KOPT-K1 (cell line): Measurements from ENCODE around the gene PPP2R2C.

Experiments
- H3K27ac ChIP-seq: fragments of 200-600 bp; sonication (generic); 2 replicates; pipeline ENCODE4 v1.5.1; 2016; ENCODE audit warnings: antibody characterized with exemption, mild to moderate bottlenecking, low read depth, low read length; ENCODE audit not compliant: poor library complexity, severe bottlenecking
- H3K36me3 ChIP-seq: fragments of 200-600 bp; sonication (generic); 2 replicates; pipeline ENCODE4 v1.5.1; 2017; ENCODE audit warnings: antibody characterized with exemption, mild to moderate bottlenecking, low read length, moderate library complexity; ENCODE audit not compliant: insufficient read depth
- H3K9me3 ChIP-seq: fragments of 200-600 bp; sonication (generic); 2 replicates; pipeline ENCODE4 v1.5.1; 2017; ENCODE audit warnings: antibody characterized with exemption, low read length, mild to moderate bottlenecking; ENCODE audit not compliant: insufficient read depth, poor library complexity, severe bottlenecking

PPP2R2C gene

GRCh38 chr4:6466756-6467381 lies 5.5 kb downstream of the PPP2R2C start:
- Histone ChIP-seq H3K27ac (no peak overlapping the region), H3K36me3 (no peaks in the 10 kb centered on the region), H3K9me3 (no peaks in the 10 kb centered on the region)

- H3K36me3 ChIP-seq, result no peaks in the 10 kb centered on the region
- no peak overlapping the region for H3K27ac ChIP-seq
- no peaks in the 10 kb centered on the region for H3K9me3 ChIP-seq
Measured at GRCh38 chr4:6465955-6466354, 6.5 kb downstream of the PPP2R2C start.

GRCh38 chr4:6464842-6465588 lies 7.4 kb downstream of the PPP2R2C start:
- H3K9me3 ChIP-seq, result no peaks in the 10 kb centered on the region
- H3K27ac ChIP-seq, result no peak overlapping the region
- H3K36me3 ChIP-seq, result no peaks in the 10 kb centered on the region

GRCh38 chr4:6463311-6464289 lies 8.8 kb downstream of the PPP2R2C start:
- no peak overlapping the region for H3K27ac ChIP-seq
- no peaks in the 10 kb centered on the region for H3K36me3 ChIP-seq
- H3K9me3 ChIP-seq, result no peaks in the 10 kb centered on the region

DNA sequence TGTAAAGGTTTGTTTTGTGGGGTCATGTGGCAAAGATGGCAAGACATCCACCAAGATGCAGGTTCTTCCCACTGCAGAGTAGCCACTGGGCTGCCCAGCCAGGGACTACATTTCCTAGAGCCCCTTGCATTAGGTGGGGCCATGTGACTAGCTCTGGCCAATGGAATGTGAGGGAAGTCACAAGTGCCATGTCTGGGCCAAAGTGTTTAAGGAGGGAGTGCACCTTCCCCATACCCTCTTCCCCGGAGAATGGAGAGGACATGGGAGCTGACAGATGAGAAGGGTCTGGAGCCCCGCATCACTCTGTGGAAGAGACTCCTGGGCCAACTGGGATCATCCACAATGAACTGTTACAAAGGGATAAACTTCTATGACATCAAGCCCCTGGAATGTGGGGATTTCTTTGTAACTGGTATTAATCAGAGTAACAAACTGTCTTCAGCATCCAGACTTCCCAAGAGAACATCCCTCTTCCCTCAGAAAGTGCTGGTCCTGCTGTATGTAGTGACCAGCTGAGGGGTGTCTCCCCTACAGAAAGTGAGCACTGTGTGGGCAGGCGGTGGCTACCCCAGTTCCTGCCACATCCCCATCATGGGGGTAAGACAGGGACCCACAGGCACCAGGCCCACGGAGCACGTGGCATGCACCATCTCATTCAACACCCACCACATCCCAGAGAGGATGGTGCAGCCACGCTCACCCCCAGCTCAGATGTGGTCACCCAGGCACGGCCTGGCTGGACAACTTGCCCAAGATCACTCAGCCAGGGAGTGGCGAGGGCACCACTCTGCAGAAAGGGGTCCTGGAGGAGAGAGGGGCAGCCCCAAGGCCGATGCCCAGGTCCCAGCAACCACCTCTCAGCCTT lies 10.9 kb downstream of the PPP2R2C start:
- Histone ChIP-seq H3K36me3 (no peaks in the 10 kb centered on the region), H3K27ac (no peak overlapping the region), H3K9me3 (no peaks in the 10 kb centered on the region)

DNA sequence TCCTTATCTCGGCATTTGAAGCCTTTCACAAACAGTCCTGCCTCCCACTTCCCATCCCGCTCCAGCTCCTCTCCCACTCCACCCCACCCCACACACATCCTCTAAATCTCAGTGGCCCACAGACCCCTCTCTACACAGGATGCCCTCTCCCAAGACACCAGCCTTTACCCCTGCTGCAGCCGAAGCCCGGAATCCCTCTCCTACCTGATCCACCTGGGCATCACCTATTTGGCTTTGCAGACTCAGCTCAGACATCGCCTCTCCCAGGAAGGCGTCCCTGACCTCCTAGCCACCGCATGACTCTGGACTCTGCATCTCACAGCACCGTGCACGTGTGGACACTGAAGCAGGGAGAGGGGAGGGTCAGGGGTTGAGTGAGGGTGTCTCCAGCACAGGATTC lies 11.5 kb downstream of the PPP2R2C start:
- no peaks in the 10 kb centered on the region for H3K9me3 ChIP-seq
- H3K36me3 ChIP-seq, result no peaks in the 10 kb centered on the region
- H3K27ac ChIP-seq, result no peak overlapping the region

- H3K36me3 ChIP-seq, result no peaks in the 10 kb centered on the region
- H3K9me3 ChIP-seq, result no peaks in the 10 kb centered on the region
- no peak overlapping the region for H3K27ac ChIP-seq
Measured at GRCh38 chr4:6458528-6458927, 13.9 kb downstream of the PPP2R2C start.

DNA sequence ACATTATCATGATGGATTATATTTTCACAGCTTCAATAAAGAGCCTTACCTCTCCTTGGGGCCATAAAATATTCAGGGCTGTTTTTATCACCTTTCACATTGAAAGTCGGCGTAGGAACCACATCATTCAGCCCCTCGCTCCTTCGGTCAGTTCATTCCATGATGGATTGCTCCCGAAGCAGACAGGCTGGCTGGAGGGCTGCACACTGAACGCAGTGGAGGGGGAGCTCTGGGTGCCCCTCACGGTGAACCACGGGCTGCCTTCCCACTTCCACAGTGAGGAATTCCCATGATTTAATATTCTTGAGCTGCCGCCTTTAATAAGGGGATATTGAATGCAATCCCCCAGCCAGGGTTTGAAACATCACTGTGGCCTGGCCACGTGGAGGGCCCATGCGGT lies 16.0 kb downstream of the PPP2R2C start:
- Histone ChIP-seq H3K36me3 (no peaks in the 10 kb centered on the region), H3K27ac (no peak overlapping the region), H3K9me3 (no peaks in the 10 kb centered on the region)

DNA sequence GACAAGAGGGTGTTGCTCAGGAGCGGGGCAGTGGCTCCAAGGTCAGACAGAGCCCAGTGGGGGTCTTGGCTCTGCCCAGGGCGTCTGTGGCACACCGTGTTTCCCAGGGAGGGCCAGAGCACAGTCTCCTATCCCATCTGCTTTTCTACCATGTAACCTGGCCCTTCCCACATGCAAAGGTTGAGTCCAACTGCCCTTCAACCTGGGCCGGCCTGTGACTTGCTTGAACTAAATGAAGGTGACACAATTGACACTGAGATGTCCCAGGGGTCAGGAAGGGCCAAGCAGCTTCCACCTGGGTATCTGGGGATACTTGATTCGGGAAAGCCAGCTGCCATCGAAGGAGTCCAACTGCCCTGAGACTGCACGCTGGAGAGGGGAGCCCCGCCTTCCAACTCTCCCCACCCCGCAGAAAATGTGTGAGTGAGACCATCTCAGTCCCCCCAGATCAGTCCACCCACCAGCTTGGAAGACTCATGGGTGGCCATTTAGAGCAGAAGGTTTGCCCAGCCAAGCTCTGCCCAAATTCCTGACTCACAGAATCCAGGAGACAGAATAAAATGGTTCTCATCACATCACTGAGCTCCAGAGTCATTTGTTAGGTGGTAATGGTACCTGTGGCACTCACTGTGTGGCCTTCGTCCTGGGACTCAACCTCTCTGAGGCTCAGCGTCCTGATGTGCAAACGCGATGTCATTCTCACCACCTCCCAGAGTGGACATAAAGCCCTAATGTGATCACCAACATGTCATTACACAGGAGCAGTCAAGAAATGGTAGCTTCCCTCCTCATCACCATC lies 18.1 kb downstream of the PPP2R2C start:
- no peaks in the 10 kb centered on the region for H3K9me3 ChIP-seq
- H3K36me3 ChIP-seq, result no peaks in the 10 kb centered on the region
- H3K27ac ChIP-seq, result no peak overlapping the region

DNA sequence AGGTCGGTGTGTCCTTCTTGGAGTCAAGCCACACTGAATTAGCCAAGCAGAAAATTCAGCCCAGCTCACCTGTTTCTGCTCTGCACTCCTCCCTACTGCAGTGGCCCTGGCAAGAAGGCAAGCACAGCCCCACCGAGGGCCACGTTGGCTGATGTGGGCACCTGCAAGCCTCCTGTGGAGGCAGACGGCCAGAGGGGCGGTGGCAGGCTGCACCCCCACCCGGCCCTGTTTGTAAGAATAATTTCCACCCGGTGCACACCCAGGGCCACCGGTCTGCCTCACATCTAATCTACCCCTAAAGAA lies 18.8 kb downstream of the PPP2R2C start:
- Histone ChIP-seq H3K27ac (no peak overlapping the region), H3K36me3 (no peaks in the 10 kb centered on the region), H3K9me3 (no peaks in the 10 kb centered on the region)

DNA sequence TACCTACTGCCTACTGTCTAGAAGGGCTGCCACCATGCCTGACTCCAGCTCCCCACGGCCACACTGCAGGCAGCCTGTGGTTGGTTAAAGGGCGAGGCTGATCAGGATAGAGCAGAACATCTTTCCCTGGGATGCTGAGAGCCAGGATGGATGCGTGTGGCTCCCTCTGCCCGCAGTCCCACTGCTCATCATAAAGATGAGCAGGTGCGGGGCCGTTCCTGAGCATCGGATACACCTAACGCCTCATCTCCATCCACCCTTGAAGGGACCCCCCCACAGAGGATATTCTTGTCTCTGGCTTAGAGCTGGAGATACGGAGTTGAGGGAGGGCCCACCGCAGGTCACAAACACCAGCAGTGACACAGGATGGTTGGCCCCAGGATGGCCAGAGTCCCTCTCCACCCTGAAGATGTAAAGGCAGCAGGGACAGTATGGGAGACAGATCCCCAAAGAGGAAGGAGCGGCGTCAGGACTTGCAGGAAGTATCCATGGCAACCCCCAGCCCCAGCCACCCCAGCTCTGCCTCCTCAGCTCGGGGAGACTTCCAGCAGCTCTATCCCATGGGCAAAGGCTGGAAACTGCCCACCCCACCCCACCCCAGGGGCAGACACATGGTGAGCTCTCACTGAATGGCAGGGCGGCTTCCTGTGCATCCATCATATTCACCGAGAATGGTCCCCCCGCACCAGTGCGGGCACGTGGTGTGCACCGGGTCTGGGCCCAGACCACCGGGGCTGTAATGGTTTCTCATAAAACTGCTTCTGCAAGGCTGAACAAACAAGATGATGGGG lies 19.3 kb downstream of the PPP2R2C start:
- Histone ChIP-seq H3K36me3 (no peaks in the 10 kb centered on the region), H3K9me3 (no peaks in the 10 kb centered on the region), H3K27ac (no peak overlapping the region)

- H3K9me3 ChIP-seq, result no peaks in the 10 kb centered on the region
- no peaks in the 10 kb centered on the region for H3K36me3 ChIP-seq
- no peak overlapping the region for H3K27ac ChIP-seq
Measured at GRCh38 chr4:6452116-6452896, 20.1 kb downstream of the PPP2R2C start.

DNA sequence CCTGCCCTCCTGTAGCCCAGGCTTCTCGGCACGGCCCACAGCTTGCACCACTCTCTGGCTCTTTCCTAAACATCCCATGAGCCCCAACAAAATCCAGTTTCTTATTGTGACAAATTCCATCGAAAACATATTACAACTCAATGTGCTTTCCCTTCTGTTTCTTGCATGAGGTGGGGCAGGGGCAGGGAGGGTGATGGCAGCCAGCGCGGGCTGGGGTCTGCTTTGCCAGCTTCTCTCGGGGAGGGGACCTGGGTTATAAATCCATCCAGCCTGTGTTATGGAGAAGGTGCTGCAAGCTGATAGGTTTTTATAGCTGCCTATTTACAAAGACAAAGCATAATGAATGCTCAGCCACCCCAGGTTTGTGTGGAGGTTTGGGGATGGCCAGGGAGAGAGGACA lies 21.1 kb downstream of the PPP2R2C start:
- Histone ChIP-seq H3K9me3 (no peaks in the 10 kb centered on the region), H3K27ac (no peak overlapping the region), H3K36me3 (no peaks in the 10 kb centered on the region)
